ELF-1 (cell line): Measurements from ENCODE around the gene NRIP2.

ENCODE experiments used
- DNase-seq: peaks from one replicate; pipeline ENCODE4 v3.0.0-alpha.2; 2016; ENCODE audit warnings: low read depth, low spot score

Gene NRIP2

DNA sequence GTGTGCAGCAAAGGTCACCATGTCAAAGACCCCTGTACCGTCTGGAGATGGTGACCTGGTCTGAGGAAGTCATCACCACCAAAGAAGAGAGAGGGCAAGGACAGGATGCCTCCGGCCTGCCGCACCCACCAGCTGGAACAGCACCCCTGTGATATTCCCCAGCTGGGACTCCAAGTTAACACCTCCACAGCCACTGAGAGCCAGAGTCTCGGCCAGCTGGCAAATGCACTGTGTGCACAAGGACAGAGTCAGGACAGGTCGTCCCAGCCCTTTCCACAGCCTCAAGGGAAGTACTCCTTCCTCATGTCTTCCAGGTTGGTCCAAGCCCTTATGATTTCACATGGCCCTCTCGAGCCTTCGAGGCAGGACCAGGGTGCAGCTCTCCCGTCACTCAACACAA, 59.4 kb downstream of the NRIP2 start:
- DNase-seq: no peak
